Muscle layer of duodenum (tissue), 2 donors: ENCODE data around the gene CCDC18.
A peak's percentile ranks its signal among the peaks of the same experiment; 100 is the strongest.

Experiments used
- H3K27ac ChIP-seq: one replicate; pipeline ENCODE4 v1.7.0; 2013; ENCODE audit warnings: mild to moderate bottlenecking, low read length
- H3K27me3 ChIP-seq: one replicate; pipeline ENCODE4 v1.7.0; 2013; ENCODE audit warnings: low read depth, mild to moderate bottlenecking, control low read depth, low read length
- H3K36me3 ChIP-seq, 2 donors: one replicate each; pipeline ENCODE4 v1.7.0; 2013; ENCODE audit warnings: low read length in 2 of 2, control low read depth in 1 of 2, mild to moderate bottlenecking in 1 of 2; ENCODE audit not compliant: insufficient read depth in 2 of 2, control insufficient read depth in 1 of 2
- H3K4me1 ChIP-seq, 2 donors: one replicate each; pipeline ENCODE4 v1.7.0; 2013; ENCODE audit warnings: low read length in 2 of 2, mild to moderate bottlenecking in 2 of 2, control low read depth in 1 of 2, moderate library complexity in 1 of 2; ENCODE audit not compliant: insufficient read depth in 2 of 2, control insufficient read depth in 1 of 2
- H3K4me3 ChIP-seq, 2 donors: one replicate each; pipeline ENCODE4 v1.7.0; 2013; ENCODE audit warnings: low read length in 2 of 2, low read depth in 1 of 2, mild to moderate bottlenecking in 1 of 2
- H3K9me3 ChIP-seq, 2 donors: one replicate each; pipeline ENCODE4 v1.7.0; 2013; ENCODE audit warnings: low read length in 2 of 2, control low read depth in 1 of 2, mild to moderate bottlenecking in 1 of 2; ENCODE audit not compliant: control insufficient read depth in 1 of 2
- donor health status: healthy.

CCDC18 gene, protein sequence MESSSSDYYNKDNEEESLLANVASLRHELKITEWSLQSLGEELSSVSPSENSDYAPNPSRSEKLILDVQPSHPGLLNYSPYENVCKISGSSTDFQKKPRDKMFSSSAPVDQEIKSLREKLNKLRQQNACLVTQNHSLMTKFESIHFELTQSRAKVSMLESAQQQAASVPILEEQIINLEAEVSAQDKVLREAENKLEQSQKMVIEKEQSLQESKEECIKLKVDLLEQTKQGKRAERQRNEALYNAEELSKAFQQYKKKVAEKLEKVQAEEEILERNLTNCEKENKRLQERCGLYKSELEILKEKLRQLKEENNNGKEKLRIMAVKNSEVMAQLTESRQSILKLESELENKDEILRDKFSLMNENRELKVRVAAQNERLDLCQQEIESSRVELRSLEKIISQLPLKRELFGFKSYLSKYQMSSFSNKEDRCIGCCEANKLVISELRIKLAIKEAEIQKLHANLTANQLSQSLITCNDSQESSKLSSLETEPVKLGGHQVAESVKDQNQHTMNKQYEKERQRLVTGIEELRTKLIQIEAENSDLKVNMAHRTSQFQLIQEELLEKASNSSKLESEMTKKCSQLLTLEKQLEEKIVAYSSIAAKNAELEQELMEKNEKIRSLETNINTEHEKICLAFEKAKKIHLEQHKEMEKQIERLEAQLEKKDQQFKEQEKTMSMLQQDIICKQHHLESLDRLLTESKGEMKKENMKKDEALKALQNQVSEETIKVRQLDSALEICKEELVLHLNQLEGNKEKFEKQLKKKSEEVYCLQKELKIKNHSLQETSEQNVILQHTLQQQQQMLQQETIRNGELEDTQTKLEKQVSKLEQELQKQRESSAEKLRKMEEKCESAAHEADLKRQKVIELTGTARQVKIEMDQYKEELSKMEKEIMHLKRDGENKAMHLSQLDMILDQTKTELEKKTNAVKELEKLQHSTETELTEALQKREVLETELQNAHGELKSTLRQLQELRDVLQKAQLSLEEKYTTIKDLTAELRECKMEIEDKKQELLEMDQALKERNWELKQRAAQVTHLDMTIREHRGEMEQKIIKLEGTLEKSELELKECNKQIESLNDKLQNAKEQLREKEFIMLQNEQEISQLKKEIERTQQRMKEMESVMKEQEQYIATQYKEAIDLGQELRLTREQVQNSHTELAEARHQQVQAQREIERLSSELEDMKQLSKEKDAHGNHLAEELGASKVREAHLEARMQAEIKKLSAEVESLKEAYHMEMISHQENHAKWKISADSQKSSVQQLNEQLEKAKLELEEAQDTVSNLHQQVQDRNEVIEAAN (N-terminal part only)

GRCh38 chr1:93180723-93181613, at the start of gene CCDC18:
Gene CCDC18, plus strand, starts transcription at chr1:93180724. Its CDS starts 2,638 bp downstream, at chr1:93183362.
- H3K4me1 ChIP-seq: peaks cover 11 to 21% of the 10 kb centered on the region in 2 donors
- H3K4me3 ChIP-seq: peak within 1 kb of the TSS; percentile 77 to 93

GRCh38 chr1:93132638-93133037, 47.9 kb upstream of the CCDC18 start:
- Histone ChIP-seq H3K4me1 (no peaks in the 10 kb centered on the region), H3K9me3 (no peaks in the 10 kb centered on the region), H3K27ac (no peak overlapping the region), H3K27me3 (no peaks in the 10 kb centered on the region), H3K36me3 (peaks cover 27 to 36% of the 10 kb centered on the region in 2 donors), H3K4me3 (no peak overlapping the region)

More at GRCh38 chr1:93180723-93181613, at the start of gene CCDC18:
- Histone ChIP-seq H3K36me3 (peaks cover 3 to 6% of the 10 kb centered on the region in 2 donors), H3K27me3 (no peaks in the 10 kb centered on the region), H3K27ac (peak within 1 kb of the TSS; percentile 100), H3K9me3 (no peaks in the 10 kb centered on the region)

DNA sequence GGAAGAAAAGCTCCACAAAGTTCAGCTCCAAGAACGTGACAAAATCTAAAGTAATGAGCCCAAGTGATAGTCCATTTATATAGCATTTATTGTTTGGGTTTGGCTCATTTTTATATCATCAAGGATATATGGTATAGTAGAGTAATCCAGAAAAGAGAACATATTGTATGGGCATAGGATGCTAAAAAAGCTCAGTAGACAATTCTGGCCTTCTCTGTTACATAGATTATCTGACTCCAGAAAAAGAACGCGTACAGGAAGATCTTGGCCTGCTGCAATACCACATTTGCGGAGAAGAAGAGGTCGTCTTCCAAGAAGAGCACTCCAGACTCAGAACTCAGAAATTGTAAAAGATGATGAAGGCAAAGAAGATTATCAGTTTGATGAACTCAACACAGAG, 44.1 kb upstream of the CCDC18 start:
- Histone ChIP-seq H3K4me1 (no peaks in the 10 kb centered on the region), H3K9me3 (no peaks in the 10 kb centered on the region), H3K27me3 (no peaks in the 10 kb centered on the region), H3K36me3 (peaks cover 29 to 47% of the 10 kb centered on the region in 2 donors), H3K4me3 (no peak overlapping the region), H3K27ac (no peak overlapping the region)

DNA sequence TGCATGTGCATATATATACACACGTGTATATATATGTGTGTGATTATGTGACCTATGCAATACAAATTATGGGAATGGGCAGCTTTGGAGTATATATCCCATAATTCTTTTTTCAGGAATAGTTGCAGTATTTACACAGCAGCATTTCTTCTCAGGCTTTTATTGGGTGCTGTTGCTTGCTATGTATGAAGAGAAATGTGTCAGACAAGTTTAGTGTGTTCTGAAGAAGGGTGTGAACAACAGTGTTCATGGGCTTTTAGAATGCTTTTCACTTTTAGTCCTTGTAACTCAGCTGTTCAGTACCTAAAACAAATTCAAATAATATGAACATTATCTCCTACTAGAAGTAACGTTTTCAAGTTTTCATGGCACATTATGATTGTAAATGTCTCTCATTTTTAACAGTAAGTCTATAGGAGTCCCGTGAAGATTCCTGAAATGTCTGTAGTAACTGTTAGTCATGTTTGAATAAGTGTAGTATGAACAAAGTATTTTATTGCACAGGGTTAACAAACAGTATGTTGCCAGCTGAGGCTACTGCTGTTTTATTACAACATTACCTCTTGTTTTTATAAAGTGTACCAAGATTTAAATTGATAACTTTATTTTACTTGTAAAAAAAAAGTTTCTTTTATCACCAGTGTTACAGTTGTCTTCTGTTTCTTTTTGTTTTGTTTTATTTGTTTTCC, 42.8 kb upstream of the CCDC18 start:
- no peak overlapping the region for H3K4me3 ChIP-seq
- no peaks in the 10 kb centered on the region for H3K9me3 ChIP-seq
- no peak overlapping the region for H3K27ac ChIP-seq
- H3K36me3 ChIP-seq: peaks cover 29 to 47% of the 10 kb centered on the region in 2 donors
- H3K27me3 ChIP-seq: no peaks in the 10 kb centered on the region
- no peaks in the 10 kb centered on the region for H3K4me1 ChIP-seq

GRCh38 chr1:93140106-93140505, 40.4 kb upstream of the CCDC18 start:
- no peaks in the 10 kb centered on the region for H3K27me3 ChIP-seq
- H3K36me3 ChIP-seq: peaks cover 29 to 34% of the 10 kb centered on the region in 2 donors

GRCh38 chr1:93142161-93142560, 38.4 kb upstream of the CCDC18 start:
- no peaks in the 10 kb centered on the region for H3K27me3 ChIP-seq
- peaks cover 11 to 15% of the 10 kb centered on the region in 2 donors for H3K36me3 ChIP-seq
- no peak overlapping the region for H3K27ac ChIP-seq
- no peak overlapping the region for H3K4me3 ChIP-seq
- no peaks in the 10 kb centered on the region for H3K4me1 ChIP-seq
- H3K9me3 ChIP-seq: no peaks in the 10 kb centered on the region

More at GRCh38 chr1:93140106-93140505, 40.4 kb upstream of the CCDC18 start:
- H3K27ac ChIP-seq: no peak overlapping the region
- no peaks in the 10 kb centered on the region for H3K4me1 ChIP-seq
- H3K9me3 ChIP-seq: no peaks in the 10 kb centered on the region
- H3K4me3 ChIP-seq: no peak overlapping the region

- Histone ChIP-seq H3K27ac (no peak overlapping the region), H3K4me1 (peaks cover 0 to 2% of the 10 kb centered on the region in 2 donors), H3K27me3 (no peaks in the 10 kb centered on the region), H3K36me3 (peaks cover 8 to 12% of the 10 kb centered on the region in 2 donors), H3K4me3 (no peak overlapping the region), H3K9me3 (no peaks in the 10 kb centered on the region)
Measured at GRCh38 chr1:93143136-93143535, 37.4 kb upstream of the CCDC18 start.

- Histone ChIP-seq H3K9me3 (no peaks in the 10 kb centered on the region), H3K27me3 (no peaks in the 10 kb centered on the region), H3K36me3 (peaks cover 10 to 16% of the 10 kb centered on the region in 2 donors), H3K27ac (no peak overlapping the region), H3K4me3 (no peak overlapping the region), H3K4me1 (peaks cover 0 to 5% of the 10 kb centered on the region in 2 donors)
Measured at GRCh38 chr1:93143769-93144168, 36.8 kb upstream of the CCDC18 start.

DNA sequence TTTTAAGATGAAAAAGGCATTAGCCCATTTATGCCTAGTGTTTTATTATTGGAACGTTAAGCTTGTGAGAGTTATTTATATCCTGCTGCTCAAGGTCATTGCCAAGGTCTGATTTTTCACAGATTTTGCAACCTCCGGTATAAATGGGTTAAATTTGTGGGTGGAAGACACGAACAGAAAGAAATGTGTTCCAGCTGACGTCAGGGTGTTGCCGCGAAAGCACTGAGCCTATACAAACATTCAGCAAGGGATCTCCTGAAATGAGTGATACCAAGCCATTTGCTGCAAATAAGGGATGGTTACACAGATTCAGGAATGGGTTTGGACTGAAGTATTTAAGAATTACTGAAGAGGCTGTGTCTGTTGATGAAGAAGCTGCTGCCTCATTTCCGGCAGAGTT, 32.5 kb upstream of the CCDC18 start:
- H3K4me1 ChIP-seq: peaks cover 0 to 5% of the 10 kb centered on the region in 2 donors
- H3K4me3 ChIP-seq: no peak overlapping the region
- H3K27ac ChIP-seq: no peak overlapping the region
- H3K36me3 ChIP-seq: peaks cover 9 to 25% of the 10 kb centered on the region in 2 donors
- no peaks in the 10 kb centered on the region for H3K9me3 ChIP-seq
- H3K27me3 ChIP-seq: no peaks in the 10 kb centered on the region

DNA sequence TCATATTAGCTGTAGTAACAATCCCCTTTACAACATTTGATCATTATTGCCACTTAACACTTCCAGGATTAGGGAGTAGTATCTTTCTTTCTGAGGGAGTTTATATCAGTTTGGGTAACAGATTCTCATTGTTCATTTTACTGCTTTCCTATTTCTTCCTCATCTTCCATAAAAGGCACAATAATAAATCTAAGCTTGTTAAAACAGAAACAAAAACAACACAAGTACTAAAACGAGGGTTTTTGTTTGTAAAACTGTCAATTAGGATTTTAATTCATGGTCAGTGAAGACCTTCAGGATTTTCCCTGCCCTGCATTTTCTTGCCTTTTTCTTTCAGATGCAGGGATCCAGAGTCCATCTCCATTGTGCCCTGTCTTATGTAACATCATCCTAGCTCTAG, 29.8 kb upstream of the CCDC18 start:
- Histone ChIP-seq H3K27me3 (no peaks in the 10 kb centered on the region), H3K4me1 (peaks cover 0 to 5% of the 10 kb centered on the region in 2 donors), H3K27ac (no peak overlapping the region), H3K9me3 (no peaks in the 10 kb centered on the region), H3K4me3 (no peak overlapping the region), H3K36me3 (peaks cover 9 to 36% of the 10 kb centered on the region in 2 donors)
